ENCODE measurements around the gene ABCA10. TPM values are rescaled to one million over a fixed set of nuclear protein-coding genes. Genes with fewer than 3 reads are reported as not detected.
"Not testable (repeated sequence)": the region's sequence is repeated elsewhere in the genome, so short reads cannot be mapped to it uniquely, and the experiment has no call there.

Gene ABCA10
- 0.41 TPM for polyA plus RNA-seq (2013, experiment 1 of 2)
- polyA plus RNA-seq (2013, experiment 2 of 2): 0.66 TPM

- WGBS, 2 experiments (ENCODE audit: insufficient coverage in 2 of 2): no CpG with 5 or more reads among the region's 1 CpG
- Histone ChIP-seq H3K4me3 (ENCODE audit: extremely low read depth, insufficient read depth, low read length, poor library complexity, severe bottlenecking) (no peak within 1 kb of the TSS), H3K36me3 (ENCODE audit: control insufficient read depth, insufficient read depth, low read length) (no peaks in the 10 kb centered on the region), H3K9me3 (ENCODE audit: control insufficient read depth, low read length) (peaks cover 7% of the 10 kb centered on the region), H3K4me1 (ENCODE audit: control insufficient read depth, insufficient read depth, low read length, poor library complexity, severe bottlenecking) (peaks cover 3% of the 10 kb centered on the region), H3K27ac (ENCODE audit: low read depth, low read length, severe bottlenecking) (no peak within 1 kb of the TSS)
Observed at GRCh38 chr17:69228576-69228975, at the start of gene ABCA10. Gene ABCA10 (minus strand): TSS chr17:69228824. CDS start chr17:69225358, 3,466 bp downstream.

GRCh38 chr17:69276279-69276678, 47.7 kb upstream of the ABCA10 start:
- not testable (repeated sequence) for H3K27ac ChIP-seq (ENCODE audit: low read depth, low read length, severe bottlenecking); H3K4me3 ChIP-seq (ENCODE audit: extremely low read depth, insufficient read depth, low read length, poor library complexity, severe bottlenecking)
- 93% methylated on average over 3 of the region's 4 CpGs; no CpG with 5 or more reads in 1 of the 2 experiments for WGBS, 2 experiments (ENCODE audit: insufficient coverage in 2 of 2)

GRCh38 chr17:69275751-69276150, 47.1 kb upstream of the ABCA10 start:
- Histone ChIP-seq H3K27ac (ENCODE audit: low read depth, low read length, severe bottlenecking) (no peak overlapping the region), H3K4me1 (ENCODE audit: control insufficient read depth, insufficient read depth, low read length, poor library complexity, severe bottlenecking) (no peaks in the 10 kb centered on the region), H3K36me3 (ENCODE audit: control insufficient read depth, insufficient read depth, low read length) (no peaks in the 10 kb centered on the region), H3K9me3 (ENCODE audit: control insufficient read depth, low read length) (no peaks in the 10 kb centered on the region), H3K4me3 (ENCODE audit: extremely low read depth, insufficient read depth, low read length, poor library complexity, severe bottlenecking) (no peak overlapping the region)
- 76 to 89% methylated on average over 2 of the region's 4 CpGs for WGBS, 2 experiments (ENCODE audit: insufficient coverage in 2 of 2)

More at GRCh38 chr17:69276279-69276678, 47.7 kb upstream of the ABCA10 start:
- not testable (repeated sequence) for H3K36me3 ChIP-seq (ENCODE audit: control insufficient read depth, insufficient read depth, low read length); H3K4me1 ChIP-seq (ENCODE audit: control insufficient read depth, insufficient read depth, low read length, poor library complexity, severe bottlenecking); H3K9me3 ChIP-seq (ENCODE audit: control insufficient read depth, low read length)

GRCh38 chr17:69271023-69271422, 42.4 kb upstream of the ABCA10 start:
- 40 to 67% methylated on average over 1 to 4 of the region's 7 CpGs for WGBS, 2 experiments (ENCODE audit: insufficient coverage in 2 of 2)
- no peaks in the 10 kb centered on the region for H3K36me3 ChIP-seq (ENCODE audit: control insufficient read depth, insufficient read depth, low read length)
- no peak overlapping the region for H3K27ac ChIP-seq (ENCODE audit: low read depth, low read length, severe bottlenecking)
- H3K9me3 ChIP-seq (ENCODE audit: control insufficient read depth, low read length): no peaks in the 10 kb centered on the region
- no peak overlapping the region for H3K4me3 ChIP-seq (ENCODE audit: extremely low read depth, insufficient read depth, low read length, poor library complexity, severe bottlenecking)
- no peaks in the 10 kb centered on the region for H3K4me1 ChIP-seq (ENCODE audit: control insufficient read depth, insufficient read depth, low read length, poor library complexity, severe bottlenecking)

- H3K36me3 ChIP-seq (ENCODE audit: control insufficient read depth, insufficient read depth, low read length): no peaks in the 10 kb centered on the region
- no peaks in the 10 kb centered on the region for H3K4me1 ChIP-seq (ENCODE audit: control insufficient read depth, insufficient read depth, low read length, poor library complexity, severe bottlenecking)
- H3K9me3 ChIP-seq (ENCODE audit: control insufficient read depth, low read length): no peaks in the 10 kb centered on the region
- no peak overlapping the region for H3K27ac ChIP-seq (ENCODE audit: low read depth, low read length, severe bottlenecking)
- 93% methylated on average over 2 of the region's 6 CpGs; no CpG with 5 or more reads in 1 of the 2 experiments for WGBS, 2 experiments (ENCODE audit: insufficient coverage in 2 of 2)
- H3K4me3 ChIP-seq (ENCODE audit: extremely low read depth, insufficient read depth, low read length, poor library complexity, severe bottlenecking): no peak overlapping the region
Observed at GRCh38 chr17:69269131-69269998, 40.7 kb upstream of the ABCA10 start.

- 88 to 100% methylated on average over 3 to 4 of the region's 5 CpGs for WGBS, 2 experiments (ENCODE audit: insufficient coverage in 2 of 2)
- Histone ChIP-seq H3K27ac (ENCODE audit: low read depth, low read length, severe bottlenecking) (no peak overlapping the region), H3K4me1 (ENCODE audit: control insufficient read depth, insufficient read depth, low read length, poor library complexity, severe bottlenecking) (no peaks in the 10 kb centered on the region), H3K36me3 (ENCODE audit: control insufficient read depth, insufficient read depth, low read length) (no peaks in the 10 kb centered on the region), H3K9me3 (ENCODE audit: control insufficient read depth, low read length) (no peaks in the 10 kb centered on the region), H3K4me3 (ENCODE audit: extremely low read depth, insufficient read depth, low read length, poor library complexity, severe bottlenecking) (no peak overlapping the region)
Observed at GRCh38 chr17:69268543-69269014, 40.0 kb upstream of the ABCA10 start.

- WGBS, 2 experiments (ENCODE audit: insufficient coverage in 2 of 2): 90 to 100% methylated on average over 2 of the region's 3 CpGs
- no peak overlapping the region for H3K4me3 ChIP-seq (ENCODE audit: extremely low read depth, insufficient read depth, low read length, poor library complexity, severe bottlenecking)
- H3K27ac ChIP-seq (ENCODE audit: low read depth, low read length, severe bottlenecking): no peak overlapping the region
Observed at GRCh38 chr17:69267219-69267618, 38.6 kb upstream of the ABCA10 start.

GRCh38 chr17:69265873-69266272, 37.2 kb upstream of the ABCA10 start:
- Histone ChIP-seq H3K36me3 (ENCODE audit: control insufficient read depth, insufficient read depth, low read length) (no peaks in the 10 kb centered on the region), H3K9me3 (ENCODE audit: control insufficient read depth, low read length) (no peaks in the 10 kb centered on the region), H3K4me3 (ENCODE audit: extremely low read depth, insufficient read depth, low read length, poor library complexity, severe bottlenecking) (no peak overlapping the region), H3K27ac (ENCODE audit: low read depth, low read length, severe bottlenecking) (no peak overlapping the region), H3K4me1 (ENCODE audit: control insufficient read depth, insufficient read depth, low read length, poor library complexity, severe bottlenecking) (no peaks in the 10 kb centered on the region)
- WGBS, 2 experiments (ENCODE audit: insufficient coverage in 2 of 2): no CpG with 5 or more reads among the region's 1 CpG

More at GRCh38 chr17:69267219-69267618, 38.6 kb upstream of the ABCA10 start:
- Histone ChIP-seq H3K4me1 (ENCODE audit: control insufficient read depth, insufficient read depth, low read length, poor library complexity, severe bottlenecking) (no peaks in the 10 kb centered on the region), H3K36me3 (ENCODE audit: control insufficient read depth, insufficient read depth, low read length) (no peaks in the 10 kb centered on the region), H3K9me3 (ENCODE audit: control insufficient read depth, low read length) (no peaks in the 10 kb centered on the region)

- Histone ChIP-seq H3K36me3 (ENCODE audit: control insufficient read depth, insufficient read depth, low read length) (no peaks in the 10 kb centered on the region), H3K4me1 (ENCODE audit: control insufficient read depth, insufficient read depth, low read length, poor library complexity, severe bottlenecking) (no peaks in the 10 kb centered on the region)
- 80 to 88% methylated on average over 1 of the region's 1 CpG for WGBS, 2 experiments (ENCODE audit: insufficient coverage in 2 of 2)
Observed at GRCh38 chr17:69254187-69254586, 25.6 kb upstream of the ABCA10 start.

GRCh38 chr17:69250641-69251040, 22.0 kb upstream of the ABCA10 start:
- WGBS, 2 experiments (ENCODE audit: insufficient coverage in 2 of 2): 100% methylated on average over 2 of the region's 4 CpGs
- Histone ChIP-seq H3K4me3 (ENCODE audit: extremely low read depth, insufficient read depth, low read length, poor library complexity, severe bottlenecking) (no peak overlapping the region), H3K9me3 (ENCODE audit: control insufficient read depth, low read length) (no peaks in the 10 kb centered on the region), H3K36me3 (ENCODE audit: control insufficient read depth, insufficient read depth, low read length) (no peaks in the 10 kb centered on the region), H3K27ac (ENCODE audit: low read depth, low read length, severe bottlenecking) (no peak overlapping the region), H3K4me1 (ENCODE audit: control insufficient read depth, insufficient read depth, low read length, poor library complexity, severe bottlenecking) (no peaks in the 10 kb centered on the region)

More at GRCh38 chr17:69254187-69254586, 25.6 kb upstream of the ABCA10 start:
- H3K9me3 ChIP-seq (ENCODE audit: control insufficient read depth, low read length): no peaks in the 10 kb centered on the region
- H3K4me3 ChIP-seq (ENCODE audit: extremely low read depth, insufficient read depth, low read length, poor library complexity, severe bottlenecking): no peak overlapping the region
- no peak overlapping the region for H3K27ac ChIP-seq (ENCODE audit: low read depth, low read length, severe bottlenecking)
